Skeletal muscle satellite cell (primary cell): Measurements from ENCODE around the gene STK24.
"Not testable (repeated sequence)": the region's sequence is repeated elsewhere in the genome, so short reads cannot be mapped to it uniquely, and the experiment has no call there.

Source experiments
- H3K27me3 ChIP-seq: 2 replicates; pipeline ENCODE4 v1.7.0; 2013; ENCODE audit warnings: low read length; ENCODE audit not compliant: control insufficient read depth, insufficient read depth
- H3K36me3 ChIP-seq: 2 replicates; pipeline ENCODE4 v1.7.0; 2013; ENCODE audit warnings: mild to moderate bottlenecking, control low read depth, low read length; ENCODE audit not compliant: insufficient read depth
- H3K4me1 ChIP-seq: 2 replicates; pipeline ENCODE4 v1.7.0; 2013; ENCODE audit warnings: low read length; ENCODE audit not compliant: control insufficient read depth, insufficient read depth
- H3K4me2 ChIP-seq: 2 replicates; pipeline ENCODE4 v1.7.0; 2013; ENCODE audit warnings: mild to moderate bottlenecking, low read length
- H3K4me3 ChIP-seq: 2 replicates; pipeline ENCODE4 v1.7.0; 2013; ENCODE audit warnings: low read length
- H3K9ac ChIP-seq: 2 replicates; pipeline ENCODE4 v1.7.0; 2013; ENCODE audit warnings: mild to moderate bottlenecking, low read depth, low read length, moderate library complexity
- H3K9me3 ChIP-seq: replicated peaks from 2 replicates; pipeline ENCODE4 v1.7.0; 2013; ENCODE audit warnings: mild to moderate bottlenecking, control low read depth, low read length

STK24 gene

GRCh38 chr13:98581381-98581780 lies 4.5 kb upstream of the STK24 start:
- Histone ChIP-seq H3K4me1 (peaks cover 32% of the 10 kb centered on the region), H3K27me3 (no peaks in the 10 kb centered on the region), H3K9ac (no peak overlapping the region), H3K9me3 (no peaks in the 10 kb centered on the region), H3K4me3 (no peak overlapping the region), H3K4me2 (no peak overlapping the region), H3K36me3 (no peaks in the 10 kb centered on the region)

- Histone ChIP-seq H3K27me3 (no peaks in the 10 kb centered on the region), H3K9ac (no peak overlapping the region), H3K4me3 (no peak overlapping the region), H3K9me3 (no peaks in the 10 kb centered on the region), H3K4me1 (peaks cover 32% of the 10 kb centered on the region), H3K36me3 (no peaks in the 10 kb centered on the region), H3K4me2 (no peak overlapping the region)
Measured at GRCh38 chr13:98580420-98580819, 3.5 kb upstream of the STK24 start.

GRCh38 chr13:98577836-98578285 lies 954 bp upstream of the STK24 start:
- Histone ChIP-seq H3K36me3 (no peaks in the 10 kb centered on the region), H3K4me3 (peak overlapping the region; percentile 76), H3K4me2 (peak overlapping the region; percentile 99), H3K27me3 (no peaks in the 10 kb centered on the region), H3K9ac (peak overlapping the region; percentile 95), H3K9me3 (no peaks in the 10 kb centered on the region), H3K4me1 (peaks cover 43% of the 10 kb centered on the region)

- peaks cover 43% of the 10 kb centered on the region for H3K4me1 ChIP-seq
- H3K9me3 ChIP-seq, result no peaks in the 10 kb centered on the region
- H3K9ac ChIP-seq, result peak overlapping the region; percentile 92
- no peaks in the 10 kb centered on the region for H3K36me3 ChIP-seq
- H3K4me3 ChIP-seq, result peak overlapping the region; percentile 76
- peak overlapping the region; percentile 85 for H3K4me2 ChIP-seq
- H3K27me3 ChIP-seq, result no peaks in the 10 kb centered on the region
Measured at GRCh38 chr13:98576200-98576945, 534 bp downstream of the STK24 start.

GRCh38 chr13:98575904-98576199 lies 1.1 kb downstream of the STK24 start:
- H3K4me2 ChIP-seq, result peak overlapping the region; percentile 85
- H3K4me1 ChIP-seq, result peaks cover 46% of the 10 kb centered on the region
- H3K9me3 ChIP-seq, result no peaks in the 10 kb centered on the region
- no peaks in the 10 kb centered on the region for H3K27me3 ChIP-seq
- no peaks in the 10 kb centered on the region for H3K36me3 ChIP-seq
- H3K9ac ChIP-seq, result peak overlapping the region; percentile 92
- peak overlapping the region; percentile 76 for H3K4me3 ChIP-seq

- Histone ChIP-seq H3K9ac (peak overlapping the region; percentile 92), H3K27me3 (no peaks in the 10 kb centered on the region), H3K4me1 (peaks cover 52% of the 10 kb centered on the region)
Measured at GRCh38 chr13:98575009-98575903, 1.7 kb downstream of the STK24 start.

GRCh38 chr13:98571955-98572662 lies 4.8 kb downstream of the STK24 start:
- H3K27me3 ChIP-seq, result no peaks in the 10 kb centered on the region
- no peaks in the 10 kb centered on the region for H3K36me3 ChIP-seq
- peak overlapping the region; percentile 39 for H3K4me3 ChIP-seq
- H3K9ac ChIP-seq, result peak overlapping the region; percentile 24
- H3K4me2 ChIP-seq, result peak overlapping the region; percentile 66
- H3K4me1 ChIP-seq, result peaks cover 44% of the 10 kb centered on the region
- H3K9me3 ChIP-seq, result no peaks in the 10 kb centered on the region

More at GRCh38 chr13:98575009-98575903, 1.7 kb downstream of the STK24 start:
- peak overlapping the region; percentile 85 for H3K4me2 ChIP-seq
- H3K9me3 ChIP-seq, result no peaks in the 10 kb centered on the region
- H3K4me3 ChIP-seq, result peak overlapping the region; percentile 76
- no peaks in the 10 kb centered on the region for H3K36me3 ChIP-seq

- H3K4me3 ChIP-seq, result peak overlapping the region; percentile 41
- H3K9ac ChIP-seq, result peak overlapping the region; percentile 32
- H3K36me3 ChIP-seq, result no peaks in the 10 kb centered on the region
- H3K4me1 ChIP-seq, result peaks cover 54% of the 10 kb centered on the region
- peak overlapping the region; percentile 66 for H3K4me2 ChIP-seq
- no peaks in the 10 kb centered on the region for H3K27me3 ChIP-seq
- no peaks in the 10 kb centered on the region for H3K9me3 ChIP-seq
Measured at GRCh38 chr13:98570929-98571372, 6.0 kb downstream of the STK24 start.

- not testable (repeated sequence) for H3K9ac ChIP-seq, H3K4me3 ChIP-seq
- H3K4me1 ChIP-seq, result peaks cover 56% of the 10 kb centered on the region
Measured at GRCh38 chr13:98569494-98570367, 7.2 kb downstream of the STK24 start.

GRCh38 chr13:98568918-98569317 lies 8.0 kb downstream of the STK24 start:
- H3K4me2 ChIP-seq, result no peak overlapping the region
- no peaks in the 10 kb centered on the region for H3K9me3 ChIP-seq
- H3K27me3 ChIP-seq, result no peaks in the 10 kb centered on the region
- H3K4me3 ChIP-seq, result no peak overlapping the region
- H3K4me1 ChIP-seq, result peaks cover 49% of the 10 kb centered on the region
- no peak overlapping the region for H3K9ac ChIP-seq
- H3K36me3 ChIP-seq, result no peaks in the 10 kb centered on the region

More at GRCh38 chr13:98569494-98570367, 7.2 kb downstream of the STK24 start:
- H3K36me3 ChIP-seq, H3K27me3 ChIP-seq, H3K9me3 ChIP-seq, H3K4me2 ChIP-seq: not testable (repeated sequence)
